Measurements from ENCODE around the gene MLLT10.

MLLT10 gene

DNA sequence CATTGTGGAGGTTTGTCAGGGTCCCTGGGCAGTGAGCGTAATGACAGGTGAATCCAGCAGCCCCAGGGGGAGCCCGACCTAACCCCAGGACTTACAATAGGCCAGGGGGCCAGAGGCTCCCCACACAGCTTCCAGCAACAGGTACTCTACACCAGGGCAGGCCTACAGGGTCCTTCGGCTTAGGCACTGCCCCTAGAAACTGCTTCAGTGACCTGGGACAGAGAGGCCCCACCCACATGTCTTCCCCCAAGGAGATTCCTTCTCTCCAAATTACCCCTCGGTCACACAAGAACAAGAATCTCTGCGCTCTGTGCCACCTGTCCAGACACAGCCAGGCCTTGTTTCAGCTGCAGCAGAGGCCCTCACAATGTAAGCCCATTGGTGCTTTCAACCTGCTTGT is 32.9 kb upstream of the MLLT10 start:
- no peak for DNase-seq (ENCODE audit: extremely low read depth in 1 of 2, low read depth in 1 of 2)

DNA sequence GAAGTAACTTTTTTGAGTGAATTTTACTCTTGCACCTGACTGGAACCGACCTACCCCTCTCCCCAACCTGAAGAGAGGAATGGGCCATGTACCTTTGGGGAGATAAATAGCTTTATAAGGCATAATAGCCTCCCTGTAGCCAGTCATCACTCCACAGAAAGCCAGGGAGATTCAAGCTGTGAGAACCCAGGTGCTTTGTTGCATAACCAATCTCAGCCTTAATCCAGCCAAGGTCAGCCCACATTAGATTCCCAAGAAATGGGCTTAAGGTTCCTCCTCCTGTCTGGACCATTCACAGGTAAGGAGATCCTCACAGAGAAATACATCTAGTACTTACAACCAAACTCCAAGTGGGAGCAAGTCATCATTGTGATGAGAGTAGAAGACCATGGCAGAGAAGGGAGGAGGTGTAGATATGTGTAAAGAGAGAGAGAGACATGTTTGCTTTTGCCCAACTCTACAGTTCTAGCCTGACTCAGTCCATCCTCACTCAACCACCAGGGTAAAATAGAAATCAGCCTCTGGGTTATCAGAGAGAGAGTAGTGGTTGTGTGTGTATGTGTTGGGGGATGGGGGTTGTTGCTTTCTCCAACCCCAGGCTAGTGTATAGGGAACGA is 32.2 kb upstream of the MLLT10 start:
- DNase-seq (ENCODE audit: extremely low read depth in 1 of 2, low read depth in 1 of 2), result no peak

GRCh38 chr10:21502348-21502740 is 31.7 kb upstream of the MLLT10 start:
- DNase-seq (ENCODE audit: extremely low read depth in 1 of 2, low read depth in 1 of 2), result no peak

DNA sequence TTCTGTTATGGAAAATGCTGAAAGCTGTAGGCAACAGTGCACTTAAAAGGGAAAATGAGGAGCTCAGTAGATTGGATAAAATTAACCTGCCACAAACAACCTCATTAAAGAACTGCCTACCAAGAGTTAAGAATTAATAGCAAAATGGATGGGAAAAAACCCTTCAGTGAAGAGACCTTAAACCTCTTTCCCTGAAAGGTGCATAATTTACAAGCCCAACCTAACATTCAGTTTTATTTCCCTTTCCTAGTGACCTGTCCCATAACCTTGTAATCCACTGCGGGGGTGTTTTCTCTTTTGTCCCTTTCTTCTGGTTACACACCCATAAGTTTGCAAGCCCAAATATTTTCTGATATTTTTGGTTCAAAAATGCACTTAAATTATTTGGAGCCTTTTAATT is 30.5 kb upstream of the MLLT10 start:
- DNase-seq (ENCODE audit: extremely low read depth in 1 of 2, low read depth in 1 of 2), result no peak

- no peak for DNase-seq (ENCODE audit: extremely low read depth in 1 of 2, low read depth in 1 of 2)
These were observed 28.2 kb upstream of the MLLT10 start for GRCh38 chr10:21505711-21506278.

DNA sequence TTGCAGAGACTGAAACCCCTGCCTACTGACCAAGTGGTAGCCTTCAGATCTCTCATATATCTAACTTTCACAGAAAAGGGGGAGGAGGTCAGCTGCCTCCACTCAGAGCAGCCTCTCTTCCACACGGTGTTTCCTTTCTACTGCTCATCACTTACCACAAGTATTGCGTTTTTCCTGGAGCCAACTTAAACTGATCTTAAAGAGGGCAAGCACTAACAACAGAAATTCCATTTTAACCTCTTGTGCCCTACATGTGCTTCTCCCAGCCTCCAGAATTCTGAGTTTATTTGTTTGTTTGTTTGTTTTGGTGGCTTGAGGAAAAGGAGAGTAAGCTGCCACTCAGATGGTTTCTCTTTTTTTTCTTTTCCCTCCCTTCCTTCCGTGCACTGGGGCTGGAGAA is 27.7 kb upstream of the MLLT10 start:
- no peak for DNase-seq (ENCODE audit: extremely low read depth in 1 of 2, low read depth in 1 of 2)

GRCh38 chr10:21507150-21507549 is 26.9 kb upstream of the MLLT10 start:
- DNase-seq (ENCODE audit: extremely low read depth in 1 of 2, low read depth in 1 of 2), result no peak

DNA sequence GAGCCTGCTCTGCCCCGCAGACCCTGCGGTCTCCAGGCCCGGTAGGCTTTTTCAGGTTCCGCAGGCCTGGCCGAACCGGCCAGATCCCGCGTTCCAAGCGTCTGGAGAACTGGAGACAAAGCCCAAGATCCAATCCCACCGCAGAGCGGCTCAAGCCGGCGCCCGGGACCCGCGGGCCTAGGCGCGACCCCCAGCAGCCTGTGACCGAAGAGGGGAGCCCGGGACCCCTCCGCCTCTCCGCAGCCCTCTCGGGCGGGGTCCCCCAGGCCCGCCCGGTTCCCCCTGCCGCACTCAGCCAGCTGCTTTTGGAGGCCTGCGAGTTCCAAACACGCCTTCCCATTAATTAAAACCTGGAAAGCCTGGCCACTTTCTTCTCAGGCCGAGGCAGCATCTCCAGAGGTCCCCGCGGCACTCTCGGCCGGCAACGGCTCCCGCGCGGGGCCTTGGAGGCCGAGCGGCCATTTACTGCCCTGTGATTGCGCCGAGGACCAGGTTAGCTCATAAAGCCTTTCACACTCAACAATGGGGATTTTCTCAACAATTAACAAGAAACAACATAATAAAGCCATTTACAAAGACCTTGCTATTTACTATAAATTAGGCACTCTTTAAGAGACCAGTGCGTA is 25.2 kb upstream of the MLLT10 start:
- no peak for DNase-seq (ENCODE audit: extremely low read depth in 1 of 2, low read depth in 1 of 2)

GRCh38 chr10:21509341-21510240 is 24.4 kb upstream of the MLLT10 start:
- DNase-seq (ENCODE audit: extremely low read depth in 1 of 2, low read depth in 1 of 2), result no peak

DNA sequence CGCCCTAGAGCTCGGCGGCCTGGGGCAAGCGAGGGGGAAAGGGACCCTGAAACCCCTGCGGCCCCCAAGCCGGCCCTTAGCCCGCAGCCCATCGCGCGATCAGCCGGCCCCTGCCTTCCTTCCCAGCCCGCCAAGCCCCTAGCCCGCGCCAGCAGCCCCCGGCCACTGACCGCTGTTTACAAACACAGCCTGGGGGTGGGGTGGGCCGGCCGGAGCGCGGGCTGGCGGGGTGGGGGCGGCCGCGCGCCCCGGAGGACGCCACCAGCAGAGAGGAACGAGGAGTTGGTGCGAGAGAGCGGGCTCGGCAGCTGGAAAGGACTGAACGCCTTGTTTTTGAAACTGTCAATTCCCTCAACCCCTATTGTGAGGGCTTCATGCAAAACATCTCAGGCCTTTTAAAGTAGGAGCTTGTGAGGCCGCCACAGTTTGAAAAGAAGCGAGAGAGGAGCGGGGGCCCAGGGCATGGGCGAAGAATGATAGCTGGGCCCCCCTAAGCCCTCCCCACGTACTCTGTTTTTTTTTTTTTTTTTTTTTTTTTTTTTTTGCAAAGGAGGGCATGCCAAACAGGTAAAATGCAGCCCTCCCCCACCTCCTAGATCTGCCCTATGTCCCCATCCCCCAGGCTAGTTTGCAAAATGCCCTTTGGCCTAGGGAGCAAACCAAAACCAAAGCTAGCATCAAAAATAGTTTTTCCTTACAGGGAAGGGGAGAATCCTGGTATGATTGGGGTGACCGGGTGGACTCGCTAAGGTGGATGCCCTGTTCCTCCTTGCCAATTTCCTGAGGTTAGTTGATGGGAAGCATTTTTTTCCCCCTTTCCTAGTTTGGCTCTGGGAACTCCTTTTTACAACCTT is 23.6 kb upstream of the MLLT10 start:
- DNase-seq (ENCODE audit: extremely low read depth in 1 of 2, low read depth in 1 of 2), result no peak

- DNase-seq (ENCODE audit: extremely low read depth in 1 of 2, low read depth in 1 of 2), result no peak
These were observed 22.9 kb upstream of the MLLT10 start for GRCh38 chr10:21511095-21511570.

- no peak for DNase-seq (ENCODE audit: extremely low read depth in 1 of 2, low read depth in 1 of 2)
These were observed 22.0 kb upstream of the MLLT10 start for GRCh38 chr10:21511946-21512572.

DNA sequence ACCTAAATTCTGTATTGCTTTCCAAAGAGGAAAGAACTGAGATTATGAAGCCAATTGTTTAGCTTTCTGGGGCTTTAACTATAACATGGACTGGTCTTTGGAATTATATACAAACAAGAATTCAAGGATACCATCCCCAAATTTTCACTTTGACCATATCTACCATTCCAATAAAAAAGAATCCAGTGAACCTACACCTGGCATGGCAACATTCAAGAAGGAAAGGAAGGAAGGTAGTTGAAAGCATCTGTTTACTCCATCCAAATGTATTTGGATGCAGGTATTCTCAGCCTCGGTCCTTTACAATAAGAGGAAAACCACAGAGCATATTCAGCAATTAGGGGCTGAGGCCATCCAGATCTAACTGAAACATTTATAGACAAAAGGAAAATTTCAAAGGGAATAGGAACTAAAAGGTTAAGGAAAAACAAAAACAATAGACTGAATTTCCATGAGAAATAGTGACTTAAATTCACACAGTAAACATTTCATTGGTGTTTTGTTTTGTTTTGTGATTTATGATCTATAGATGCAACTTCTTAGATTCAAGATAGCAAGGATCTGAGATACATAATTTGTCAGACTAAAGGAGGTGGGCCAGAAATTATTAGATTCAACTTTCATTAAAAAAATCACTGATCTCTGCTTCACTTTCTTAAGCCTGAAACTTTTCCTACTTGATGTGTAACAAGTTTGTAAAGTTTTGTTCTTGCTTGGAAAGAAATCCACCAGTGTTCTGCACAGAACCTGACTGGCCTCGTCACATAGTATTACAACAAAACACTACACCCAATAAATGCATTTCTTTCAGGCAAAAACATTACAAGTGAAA is 21.2 kb upstream of the MLLT10 start:
- no peak for DNase-seq (ENCODE audit: extremely low read depth in 1 of 2, low read depth in 1 of 2)

DNA sequence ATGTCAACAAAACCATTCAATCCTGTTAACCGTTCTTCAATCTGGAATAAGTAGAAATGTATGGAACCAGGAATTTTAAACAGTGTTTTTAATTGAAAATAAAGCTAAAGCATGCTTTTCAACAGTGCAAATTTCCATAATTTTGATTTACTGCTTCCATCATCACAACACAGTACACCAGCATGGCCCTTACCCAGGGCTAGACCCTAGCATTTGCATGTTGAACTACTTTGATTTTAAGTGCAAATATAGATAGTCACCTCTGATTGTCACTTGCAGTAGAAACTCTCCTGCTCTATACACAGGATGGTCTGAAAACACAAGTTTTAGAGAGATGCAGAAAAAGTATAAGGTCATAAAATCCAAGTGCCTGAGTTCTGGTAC is 20.6 kb upstream of the MLLT10 start:
- DNase-seq (ENCODE audit: extremely low read depth in 1 of 2, low read depth in 1 of 2), result no peak

GRCh38 chr10:21514129-21514817 is 19.8 kb upstream of the MLLT10 start:
- no peak for DNase-seq (ENCODE audit: extremely low read depth in 1 of 2, low read depth in 1 of 2)

DNA sequence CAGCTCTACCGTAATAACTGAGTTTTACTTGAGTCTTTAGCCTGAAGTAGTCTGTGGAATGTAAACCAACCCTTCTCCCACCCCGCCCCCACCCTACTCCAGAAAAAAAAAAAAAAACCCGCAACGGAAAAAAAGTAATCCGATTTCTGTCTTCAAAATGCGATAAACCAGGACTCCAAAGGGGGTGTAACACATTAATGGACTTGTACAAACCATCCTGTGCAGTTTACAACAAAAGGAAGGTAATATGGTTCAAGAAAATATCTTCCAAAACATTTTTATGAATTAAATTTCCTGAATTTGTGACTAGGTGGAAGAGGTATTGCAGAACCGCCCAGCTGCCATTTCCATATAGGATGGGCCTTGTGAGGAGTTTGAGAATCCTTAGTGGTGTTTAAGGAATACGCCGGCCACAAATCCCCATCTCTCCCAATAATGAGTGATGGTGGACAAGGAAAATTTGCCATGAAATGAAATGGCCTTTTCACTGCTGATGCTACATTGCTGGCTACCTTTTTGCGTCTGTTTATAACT is 19.1 kb upstream of the MLLT10 start:
- no peak for DNase-seq (ENCODE audit: extremely low read depth in 1 of 2, low read depth in 1 of 2)

GRCh38 chr10:21515361-21516241 is 18.4 kb upstream of the MLLT10 start:
- no peak for DNase-seq (ENCODE audit: extremely low read depth in 1 of 2, low read depth in 1 of 2)

All from activated CD8-positive, alpha-beta memory T cell treated with anti-CD3 and anti-CD28 coated beads for 1 hour (primary cell).